Epithelial cell of esophagus (primary cell): ENCODE data around the gene ZNG1B.
A peak's percentile ranks its signal among the peaks of the same experiment; 100 is the strongest.
"Not testable (repeated sequence)": the region's sequence is repeated elsewhere in the genome, so short reads cannot be mapped to it uniquely, and the experiment has no call there.

Experiments
- DNase-seq: peaks from one replicate; pipeline ENCODE4 v3.0.0; 2010; ENCODE audit warnings: low read depth
- H3K4me3 ChIP-seq: 2 replicates; pipeline ENCODE4 v1.5.1; 2011; ENCODE audit warnings: mild to moderate bottlenecking, low read length, control low read depth

Gene ZNG1B

DNA sequence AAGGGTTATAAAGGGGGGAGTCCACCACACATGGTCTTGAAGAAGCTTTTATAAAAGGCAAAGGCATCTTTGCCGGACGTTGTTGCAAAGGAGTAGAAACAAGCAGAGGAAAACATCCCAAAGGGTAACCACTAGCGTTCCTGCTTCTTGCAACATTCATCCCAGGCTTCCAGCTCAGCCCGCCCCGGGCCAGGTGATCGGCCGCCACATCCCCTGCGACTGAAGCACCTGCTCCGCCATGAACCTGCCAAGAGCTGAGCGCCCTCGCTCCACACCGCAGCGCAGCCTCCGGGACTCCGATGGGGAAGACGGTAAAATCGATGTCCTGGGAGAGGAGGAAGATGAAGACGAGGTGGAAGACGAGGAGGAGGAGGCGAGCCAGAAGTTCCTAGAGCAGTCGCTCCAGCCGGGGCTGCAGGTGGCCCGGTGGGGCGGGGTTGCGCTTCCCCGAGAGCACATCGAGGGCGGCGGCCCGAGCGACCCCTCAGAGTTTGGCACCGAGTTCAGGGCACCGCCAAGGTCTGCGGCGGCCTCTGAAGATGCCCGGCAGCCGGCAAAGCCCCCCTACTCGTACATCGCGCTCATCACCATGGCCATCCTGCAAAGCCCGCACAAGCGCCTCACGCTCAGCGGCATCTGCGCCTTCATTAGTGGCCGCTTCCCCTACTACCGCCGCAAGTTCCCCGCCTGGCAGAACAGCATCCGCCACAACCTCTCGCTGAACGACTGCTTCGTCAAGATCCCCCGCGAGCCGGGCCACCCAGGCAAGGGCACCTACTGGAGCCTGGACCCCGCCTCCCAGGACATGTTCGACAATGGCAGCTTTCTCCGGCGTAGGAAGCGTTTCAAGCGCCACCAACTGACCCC lies 61.8 kb downstream of the ZNG1B start:
- not testable (repeated sequence) for DNase-seq

DNA sequence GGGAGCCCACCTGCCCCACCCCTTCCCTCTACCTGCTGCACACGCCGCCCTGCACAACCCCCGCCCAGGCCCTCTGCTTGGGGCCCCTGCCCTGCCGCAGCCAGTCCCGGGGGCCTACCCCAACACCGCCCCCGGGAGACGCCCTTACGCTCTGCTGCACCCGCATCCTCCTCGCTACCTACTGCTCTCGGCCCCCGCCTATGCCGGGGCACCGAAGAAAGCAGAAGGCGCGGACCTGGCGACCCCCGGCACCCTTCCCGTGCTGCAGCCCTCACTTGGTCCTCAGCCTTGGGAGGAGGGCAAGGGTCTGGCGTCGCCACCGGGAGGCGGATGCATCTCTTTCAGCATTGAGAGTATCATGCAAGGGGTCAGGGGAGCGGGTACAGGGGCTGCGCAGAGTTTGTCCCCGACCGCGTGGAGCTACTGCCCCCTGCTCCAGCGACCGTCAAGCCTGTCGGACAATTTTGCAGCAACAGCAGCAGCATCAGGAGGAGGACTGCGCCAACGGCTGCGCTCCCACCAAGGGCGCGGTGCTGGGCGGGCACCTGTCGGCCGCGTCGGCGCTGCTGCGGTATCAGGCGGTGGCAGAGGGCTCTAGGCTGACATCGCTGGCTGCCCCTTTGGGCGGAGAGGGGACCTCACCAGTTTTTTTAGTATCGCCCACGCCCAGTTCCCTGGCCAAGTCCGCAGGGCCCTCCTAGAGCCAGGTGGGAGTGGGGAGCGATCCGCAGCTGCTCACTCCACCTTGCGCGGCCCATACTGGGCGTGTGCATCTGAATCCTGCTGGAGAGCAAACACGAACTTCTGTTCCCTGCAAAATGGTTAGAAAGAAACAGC lies 62.6 kb downstream of the ZNG1B start:
- not testable (repeated sequence) for DNase-seq, H3K4me3 ChIP-seq

More for the DNA sequence above, 61.8 kb downstream of the ZNG1B start:
- H3K4me3 ChIP-seq, result not testable (repeated sequence)

DNA sequence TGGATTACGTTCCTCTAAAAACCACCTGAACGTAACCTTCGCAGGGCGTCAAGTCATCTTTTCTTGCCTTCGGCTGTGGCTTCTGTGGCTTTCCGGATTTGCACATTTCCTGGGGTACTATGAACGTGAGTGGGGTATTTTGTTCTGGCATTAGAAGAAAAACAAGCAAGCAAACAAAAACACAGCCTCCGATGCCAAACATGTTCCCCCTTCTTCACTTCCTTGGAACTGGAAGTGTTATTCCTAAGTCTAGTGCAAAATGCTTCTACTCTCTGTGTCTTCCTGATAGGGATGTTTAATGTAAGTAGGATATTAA lies 63.2 kb downstream of the ZNG1B start:
- not testable (repeated sequence) for H3K4me3 ChIP-seq, DNase-seq

DNA sequence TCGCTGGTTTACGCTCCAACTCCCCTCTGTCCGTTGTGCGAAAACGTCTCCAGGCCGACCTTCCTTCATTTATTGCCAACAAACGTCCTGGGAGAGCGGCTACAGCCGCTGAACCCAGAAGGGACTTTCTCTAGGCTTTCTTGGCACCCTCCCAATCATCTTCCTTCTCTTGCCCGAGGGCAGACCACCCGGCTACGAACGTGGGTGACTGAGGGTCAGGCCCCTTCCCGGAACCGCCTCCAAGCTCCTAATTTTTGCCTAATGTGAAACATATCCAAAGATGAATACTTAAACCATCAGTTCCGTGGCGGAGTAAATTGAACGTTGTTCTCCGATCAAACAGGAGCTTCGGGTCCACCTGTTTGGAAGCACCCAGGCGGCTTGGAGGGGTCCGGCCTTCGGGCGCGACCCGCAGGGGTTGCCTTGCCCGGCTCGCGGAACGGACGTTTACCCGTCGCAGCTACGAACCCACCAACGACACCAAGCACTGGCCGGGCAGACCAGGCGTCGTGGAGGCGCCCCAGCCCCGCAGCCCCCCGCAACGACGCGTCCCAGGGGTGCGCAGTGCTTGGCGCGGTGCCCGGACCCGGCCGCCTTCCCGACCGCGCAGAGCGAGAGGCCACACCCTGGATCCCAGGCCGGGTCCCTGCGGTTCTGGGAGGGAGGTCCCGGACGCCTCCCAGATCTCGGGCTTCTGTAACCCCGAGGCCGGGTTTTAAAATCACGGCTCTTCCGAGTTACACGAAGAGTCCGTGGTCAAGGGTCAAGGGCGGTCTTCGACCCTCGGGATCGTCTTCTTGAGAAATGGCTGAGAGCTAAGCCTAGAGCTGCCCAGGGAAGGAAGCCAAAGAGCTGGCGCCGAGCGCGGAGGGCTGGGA lies 65.0 kb downstream of the ZNG1B start:
- DNase-seq, result not testable (repeated sequence)
- peak overlapping the region; percentile 8 for H3K4me3 ChIP-seq

- not testable (repeated sequence) for DNase-seq
- H3K4me3 ChIP-seq, result peak overlapping the region; percentile 8
These were observed 65.9 kb downstream of the ZNG1B start for GRCh38 chr2:113503094-113504042.

GRCh38 chr2:113504081-113504480 lies 66.6 kb downstream of the ZNG1B start:
- H3K4me3 ChIP-seq, DNase-seq: not testable (repeated sequence)

- not testable (repeated sequence) for DNase-seq, H3K4me3 ChIP-seq
These were observed 70.1 kb downstream of the ZNG1B start for GRCh38 chr2:113507394-113508140.

GRCh38 chr2:113508187-113508586 lies 70.7 kb downstream of the ZNG1B start:
- H3K4me3 ChIP-seq, DNase-seq: not testable (repeated sequence)

- not testable (repeated sequence) for H3K4me3 ChIP-seq, DNase-seq
These were observed 73.4 kb downstream of the ZNG1B start for GRCh38 chr2:113510913-113511312.

- not testable (repeated sequence) for DNase-seq, H3K4me3 ChIP-seq
These were observed 74.4 kb downstream of the ZNG1B start for GRCh38 chr2:113511859-113512258.

DNA sequence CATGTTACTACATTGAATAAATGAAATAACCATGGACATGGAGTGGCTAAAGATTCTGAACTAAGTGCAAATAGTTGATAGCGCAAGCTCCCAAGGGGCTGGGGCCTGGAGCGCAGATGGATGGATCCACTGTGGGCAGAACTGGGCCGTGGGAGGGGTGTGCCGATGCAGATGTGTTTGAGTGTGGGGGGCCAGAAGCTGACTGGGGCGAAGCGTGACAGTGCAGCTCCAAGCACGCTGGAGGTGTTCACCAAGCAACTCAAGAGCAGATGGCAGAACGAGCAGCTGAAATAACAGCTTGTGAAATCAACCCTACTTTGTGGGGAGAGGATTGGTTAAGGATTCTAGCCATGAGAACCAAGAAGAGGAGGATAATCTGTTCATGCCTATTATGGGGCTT lies 78.0 kb downstream of the ZNG1B start:
- not testable (repeated sequence) for H3K4me3 ChIP-seq, DNase-seq

DNA sequence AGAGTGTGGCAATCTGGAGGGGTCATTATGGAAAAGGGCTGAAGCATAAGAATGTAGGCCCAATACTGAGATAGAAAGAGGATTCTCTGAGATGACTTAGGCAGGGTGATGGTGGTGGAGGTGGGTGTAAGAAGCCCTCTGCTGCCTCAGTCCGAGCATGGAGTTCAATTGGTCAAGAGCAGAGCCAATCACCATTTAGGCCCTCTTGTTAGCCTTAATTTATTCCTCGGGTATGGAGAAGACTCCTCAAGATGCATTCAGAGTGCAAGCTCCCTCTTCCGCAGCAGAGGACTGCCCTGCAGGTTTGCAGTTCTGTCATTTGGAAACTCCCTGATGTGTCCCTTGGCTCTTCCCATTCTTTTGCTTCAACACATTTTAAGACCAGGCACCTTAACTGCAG lies 78.5 kb downstream of the ZNG1B start:
- DNase-seq, result not testable (repeated sequence)

DNA sequence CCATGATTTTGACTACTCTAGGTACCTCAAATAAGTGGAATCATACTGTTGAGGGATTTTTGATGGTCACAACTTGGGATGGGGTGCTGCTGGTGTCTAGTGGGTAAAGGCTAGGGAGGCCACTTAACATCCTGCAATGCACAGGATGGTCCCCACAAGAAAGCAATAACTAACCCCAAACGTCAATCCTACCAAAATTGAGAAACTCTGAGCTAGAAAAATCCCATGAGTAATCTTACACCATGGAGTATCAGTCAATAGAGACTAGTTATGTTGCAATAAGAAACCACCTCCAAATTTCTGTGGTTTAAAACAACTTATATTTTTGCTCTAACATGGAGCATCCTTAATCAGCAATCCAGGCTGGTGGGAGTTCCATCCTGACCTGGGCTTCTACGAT lies 79.5 kb downstream of the ZNG1B start:
- DNase-seq, H3K4me3 ChIP-seq: not testable (repeated sequence)

More for the DNA sequence above, 78.5 kb downstream of the ZNG1B start:
- H3K4me3 ChIP-seq, result not testable (repeated sequence)

GRCh38 chr2:113520837-113521236 lies 83.3 kb downstream of the ZNG1B start:
- DNase-seq, H3K4me3 ChIP-seq: not testable (repeated sequence)

DNA sequence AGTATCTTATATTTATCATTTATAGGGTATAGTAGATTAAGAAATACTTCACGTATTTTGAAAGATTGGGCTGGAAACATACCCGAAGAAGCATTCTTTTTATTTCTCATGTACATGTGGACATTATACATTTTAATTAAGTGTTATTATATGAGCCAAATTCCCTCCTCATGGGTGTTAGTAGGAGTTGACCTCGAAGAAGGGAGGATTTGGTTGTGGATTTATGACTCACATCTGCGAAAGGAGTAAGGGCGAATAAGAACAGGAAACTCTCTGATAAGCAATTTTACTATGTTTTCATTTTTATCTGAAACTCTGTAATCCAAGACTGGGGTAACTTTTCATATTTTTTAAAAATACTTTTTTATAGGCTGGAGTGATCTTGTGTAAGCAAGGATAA lies 84.0 kb downstream of the ZNG1B start:
- not testable (repeated sequence) for DNase-seq, H3K4me3 ChIP-seq

- not testable (repeated sequence) for H3K4me3 ChIP-seq, DNase-seq
These were observed 87.5 kb downstream of the ZNG1B start for GRCh38 chr2:113524986-113525385.

DNA sequence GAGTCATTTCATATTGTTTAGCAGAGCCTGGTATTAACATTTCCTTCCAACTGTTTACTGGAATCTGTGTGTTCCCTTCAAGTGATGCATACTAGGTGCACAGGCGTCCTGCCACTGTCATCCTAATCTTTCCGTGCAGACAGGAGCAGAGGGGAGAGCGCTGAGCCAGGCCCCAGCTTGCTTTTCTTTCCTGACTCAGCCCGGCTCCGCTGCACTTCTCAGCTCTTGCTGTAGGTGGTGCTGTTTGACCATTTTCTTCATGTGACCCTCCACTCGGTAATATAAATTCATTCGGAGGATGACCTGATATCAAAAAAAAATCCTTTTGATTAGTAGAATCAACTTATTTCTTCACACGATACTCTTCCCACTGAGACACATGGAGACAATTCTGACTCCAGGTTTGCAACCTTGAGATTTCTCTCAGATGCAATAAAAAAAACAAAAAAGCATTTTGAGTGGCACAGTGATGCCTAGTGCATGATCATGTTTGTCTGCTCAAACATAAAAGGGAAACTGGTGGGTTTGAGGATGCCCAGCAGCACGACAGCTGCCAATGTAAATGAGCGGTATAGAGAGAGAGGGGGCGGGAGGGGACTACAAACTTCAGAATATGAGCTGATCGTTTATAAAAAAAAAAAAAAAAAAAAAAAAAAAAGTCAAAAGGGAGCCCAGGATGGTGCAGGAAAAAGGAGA lies 90.0 kb downstream of the ZNG1B start:
- not testable (repeated sequence) for H3K4me3 ChIP-seq, DNase-seq
